WTC11 (cell line): ENCODE results near the gene SPNS3.

ENCODE experiments used
- ATF1 ChIP-seq: sonication (generic); formaldehyde crosslinking; IDR thresholded peaks from 2 replicates; pipeline ENCODE4 v1.8.1; 2023; ENCODE audit warnings: mild to moderate bottlenecking, moderate library complexity, missing genetic modification reagents
- CREB1 ChIP-seq: sonication (generic); formaldehyde crosslinking; IDR thresholded peaks from 2 replicates; pipeline ENCODE4 v1.8.0; 2023; ENCODE audit warnings: mild to moderate bottlenecking, missing genetic modification reagents
- CTCF ChIP-seq: fragments of 200-600 bp; IDR thresholded peaks from 2 replicates; pipeline ENCODE4 v1.8.0; 2022; ENCODE audit warnings: antibody characterized with exemption
- PREB ChIP-seq: sonication (generic); formaldehyde crosslinking; IDR thresholded peaks from 2 replicates; pipeline ENCODE4 v1.8.1; 2022; ENCODE audit warnings: mild to moderate bottlenecking, missing genetic modification reagents, moderate library complexity, borderline replicate concordance

GRCh38 chr17:4499431-4500190 is 65.9 kb downstream of the SPNS3 start:
- no peak for TF ChIP-seq CTCF
- TF ChIP-seq ATF1 (CRISPR knock-in tag), result no peak
- TF ChIP-seq CREB1 (CRISPR knock-in tag), result no peak
- no peak for TF ChIP-seq PREB (CRISPR knock-in tag)
